Liver (tissue), 9 donors: ENCODE results near the gene ALDH8A1. TPM values are rescaled to one million over a fixed set of nuclear protein-coding genes. Genes with fewer than 3 reads are reported as not detected.

ENCODE experiments used
- DNase-seq: peaks from one replicate; pipeline ENCODE4 v3.0.0-alpha.2; 2017; ENCODE audit warnings: low spot score
- H3K27ac ChIP-seq, 2 donors: one replicate each; pipeline ENCODE4 v1.7.0; 2013; ENCODE audit warnings: inconsistent platforms in 2 of 2, low read length in 2 of 2, control low read depth in 1 of 2, low read depth in 1 of 2, mild to moderate bottlenecking in 1 of 2
- H3K27me3 ChIP-seq, 4 donors: one replicate each; pipeline versions ENCODE4 v1.6.1 to v1.7.0; 2013; ENCODE audit warnings: low read length in 3 of 4, inconsistent platforms in 1 of 4, mild to moderate bottlenecking in 1 of 4, moderate library complexity in 1 of 4; ENCODE audit not compliant: control insufficient read depth in 4 of 4, insufficient read depth in 4 of 4
- H3K36me3 ChIP-seq, 4 donors: one replicate each; pipeline versions ENCODE4 v1.6.1 to v1.7.0; 2013; ENCODE audit warnings: low read length in 3 of 4, mild to moderate bottlenecking in 3 of 4, low read depth in 1 of 4, moderate library complexity in 1 of 4; ENCODE audit not compliant: control insufficient read depth in 4 of 4, insufficient read depth in 3 of 4
- H3K4me1 ChIP-seq, 4 donors: one replicate each; pipeline versions ENCODE4 v1.6.1 to v1.7.0; 2013; ENCODE audit warnings: low read length in 3 of 4, mild to moderate bottlenecking in 3 of 4, moderate library complexity in 1 of 4; ENCODE audit not compliant: control insufficient read depth in 4 of 4, insufficient read depth in 4 of 4
- H3K4me3 ChIP-seq, 3 donors: one replicate each; pipeline versions ENCODE4 v1.6.1 to v1.7.0; 2013; ENCODE audit warnings: low read length in 3 of 3, control low read depth in 1 of 3, low read depth in 1 of 3, mild to moderate bottlenecking in 1 of 3
- H3K9ac ChIP-seq, 2 donors: one replicate each; pipeline ENCODE4 v1.7.0; 2013; ENCODE audit warnings: low read length in 2 of 2, mild to moderate bottlenecking in 2 of 2, moderate library complexity in 2 of 2, control low read depth in 1 of 2, low read depth in 1 of 2
- H3K9me3 ChIP-seq, 4 donors: one replicate each; pipeline versions ENCODE4 v1.6.1 to v1.7.0; 2013; ENCODE audit warnings: low read length in 3 of 4; ENCODE audit not compliant: control insufficient read depth in 4 of 4
- EGR1 ChIP-seq, 2 donors: IDR thresholded peaks; 2 replicates each; pipeline ENCODE4 v1.6.1; 2016 to 2018; ENCODE audit warnings: antibody characterized with exemption in 2 of 2, low read depth in 2 of 2
- FOXA1 ChIP-seq: IDR thresholded peaks from 2 replicates; pipeline ENCODE4 v1.6.1; 2016; ENCODE audit warnings: antibody characterized with exemption
- GABPA ChIP-seq, 2 donors: IDR thresholded peaks in 1 of 2; conservative IDR thresholded peaks in 1 of 2; 2 replicates each; pipeline ENCODE4 v1.6.1; 2016; ENCODE audit warnings: antibody characterized with exemption in 2 of 2, mild to moderate bottlenecking in 1 of 2, moderate library complexity in 1 of 2
- JUND ChIP-seq, 2 donors: IDR thresholded peaks; 2 replicates each; pipeline ENCODE4 v1.6.1; 2016; ENCODE audit warnings: antibody characterized with exemption in 2 of 2
- RAD21 ChIP-seq, 2 donors: IDR thresholded peaks; 2 replicates each; pipeline ENCODE4 v1.6.1; 2016; ENCODE audit warnings: antibody characterized with exemption in 2 of 2, mild to moderate bottlenecking in 2 of 2
- REST ChIP-seq: IDR thresholded peaks from 2 replicates; pipeline ENCODE4 v1.6.1; 2016; ENCODE audit warnings: antibody characterized with exemption, mild to moderate bottlenecking
- RXRA ChIP-seq, 2 donors: IDR thresholded peaks; 2 replicates each; pipeline ENCODE4 v1.6.1; 2017 to 2018; ENCODE audit warnings: antibody characterized with exemption in 2 of 2, mild to moderate bottlenecking in 1 of 2
- SP1 ChIP-seq: IDR thresholded peaks from 2 replicates; pipeline ENCODE4 v1.6.1; 2018; ENCODE audit warnings: antibody characterized with exemption, mild to moderate bottlenecking
- TAF1 ChIP-seq: conservative IDR thresholded peaks from 2 replicates; pipeline ENCODE4 v1.6.1; 2016; ENCODE audit warnings: antibody characterized with exemption, mild to moderate bottlenecking
- YY1 ChIP-seq: IDR thresholded peaks from 2 replicates; pipeline ENCODE4 v1.6.1; 2016; ENCODE audit warnings: antibody characterized with exemption, mild to moderate bottlenecking
- whole genome bisulfite sequencing: extraction: QIAGEN DNeasy Blood & Tissue Kit; methylation state at CpG from one replicate; pipeline ENCODE4 v1.1.7; 2013; 5-methylcytosine and 5-hydroxymethylcytosine counted together
- polyA plus RNA-seq, 2 donors: library from polyadenylated mRNA; stranded (reverse) in 1 of 2; unstranded in 1 of 2; fragments of 200-250 nt in 1 of 2; fragments of >200 nt in 1 of 2; fragmentation: Nextera tagmentation in 1 of 2; extraction: Ambion mirVana in 1 of 2; gene quantifications; one replicate each; pipeline versions ENCODE4 v1.2.1 to v1.2.3, GENCODE V29; 2013 to 2015
- total RNA-seq, 2 donors: library from RNA; depleted of rRNA; stranded (reverse); fragments of >200 nt; gene quantifications; one replicate each; pipeline ENCODE4 v1.2.3, GENCODE V29; 2014
- TF ChIP-seq, protein P1 (sequence below): fragments of 150-350 bp; IDR thresholded peaks from 2 replicates; pipeline ENCODE4 v1.5.1; 2017; ENCODE audit warnings: improper control_type of control experiment, low read depth, low read length; ENCODE audit not compliant: missing input control
- donor health status: healthy.
- donor health status: healthy.
- donor health status: healthy.
- donor health status: healthy.
- donor health status: healthy.

ALDH8A1 gene
- total and polyA plus RNA-seq, 4 donors = 73.0 to 255 (median 107) TPM

DNA sequence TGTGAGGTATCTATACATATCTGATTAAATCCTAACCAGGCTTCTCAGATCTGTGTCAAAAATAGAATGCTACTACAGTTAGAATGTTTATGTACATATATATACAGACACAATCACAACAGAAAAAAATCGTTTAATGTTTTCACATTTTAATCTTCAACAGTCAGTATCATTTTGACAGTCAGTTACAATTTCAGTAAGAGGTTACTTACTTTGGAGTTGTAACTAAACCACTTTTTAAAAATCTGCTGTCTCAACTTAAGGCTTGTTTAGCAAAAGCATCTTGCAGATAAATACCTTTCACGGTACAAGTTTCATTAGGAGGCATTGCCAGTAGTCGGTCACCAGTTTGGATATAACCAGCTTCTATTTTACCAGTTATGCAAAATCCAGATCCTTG is 32.3 kb upstream of the ALDH8A1 start:
- no peak overlapping the region for H3K9ac ChIP-seq
- no peak overlapping the region for H3K27ac ChIP-seq
- 92% methylated on average over 3 of the region's 3 CpGs for WGBS
- H3K4me1 ChIP-seq = peaks cover 5 to 13% (median 8%) of the 10 kb centered on the region in 4 donors
- H3K9me3 ChIP-seq = no peaks in the 10 kb centered on the region
- peaks cover 0 to 11% (median 5%) of the 10 kb centered on the region in 4 donors for H3K36me3 ChIP-seq
- H3K27me3 ChIP-seq = no peaks in the 10 kb centered on the region
- DNase-seq = no peak
- no peak overlapping the region for H3K4me3 ChIP-seq
- no peak for TF ChIP-seq EGR1 (IDR thresholded peaks at IDR 0.05; ENCODE audit: low read depth in 2 of 2)
- TF ChIP-seq RXRA (IDR thresholded peaks at IDR 0.05) = no peak

DNA sequence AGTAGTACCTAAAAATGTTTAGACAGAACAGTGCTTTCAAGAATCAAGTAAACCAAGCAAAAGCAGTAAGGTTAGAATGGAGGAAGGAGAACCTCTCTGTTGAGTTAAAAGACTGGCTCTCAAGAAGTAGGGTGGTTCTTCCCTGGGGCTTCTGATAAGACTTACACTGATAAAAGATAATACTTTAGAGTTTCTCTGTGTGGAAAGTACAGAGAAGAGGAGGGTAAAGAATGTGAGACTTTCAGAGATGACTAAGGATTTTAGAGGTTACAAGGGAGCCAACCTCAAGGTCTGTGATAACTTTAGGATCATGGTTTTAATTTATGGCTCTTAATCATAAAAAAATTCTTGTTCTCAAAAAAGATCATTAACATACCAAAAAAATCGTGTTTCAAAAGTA is 30.9 kb upstream of the ALDH8A1 start:
- Histone ChIP-seq H3K27ac (no peak overlapping the region), H3K9me3 (no peaks in the 10 kb centered on the region), H3K9ac (no peak overlapping the region), H3K27me3 (no peaks in the 10 kb centered on the region), H3K36me3 (peaks cover 0 to 21% (median 5%) of the 10 kb centered on the region in 4 donors), H3K4me1 (peaks cover 5 to 13% (median 8%) of the 10 kb centered on the region in 4 donors), H3K4me3 (no peak overlapping the region)
- TF ChIP-seq EGR1 (IDR thresholded peaks at IDR 0.05; ENCODE audit: low read depth in 2 of 2) = no peak
- TF ChIP-seq, protein P1, sequence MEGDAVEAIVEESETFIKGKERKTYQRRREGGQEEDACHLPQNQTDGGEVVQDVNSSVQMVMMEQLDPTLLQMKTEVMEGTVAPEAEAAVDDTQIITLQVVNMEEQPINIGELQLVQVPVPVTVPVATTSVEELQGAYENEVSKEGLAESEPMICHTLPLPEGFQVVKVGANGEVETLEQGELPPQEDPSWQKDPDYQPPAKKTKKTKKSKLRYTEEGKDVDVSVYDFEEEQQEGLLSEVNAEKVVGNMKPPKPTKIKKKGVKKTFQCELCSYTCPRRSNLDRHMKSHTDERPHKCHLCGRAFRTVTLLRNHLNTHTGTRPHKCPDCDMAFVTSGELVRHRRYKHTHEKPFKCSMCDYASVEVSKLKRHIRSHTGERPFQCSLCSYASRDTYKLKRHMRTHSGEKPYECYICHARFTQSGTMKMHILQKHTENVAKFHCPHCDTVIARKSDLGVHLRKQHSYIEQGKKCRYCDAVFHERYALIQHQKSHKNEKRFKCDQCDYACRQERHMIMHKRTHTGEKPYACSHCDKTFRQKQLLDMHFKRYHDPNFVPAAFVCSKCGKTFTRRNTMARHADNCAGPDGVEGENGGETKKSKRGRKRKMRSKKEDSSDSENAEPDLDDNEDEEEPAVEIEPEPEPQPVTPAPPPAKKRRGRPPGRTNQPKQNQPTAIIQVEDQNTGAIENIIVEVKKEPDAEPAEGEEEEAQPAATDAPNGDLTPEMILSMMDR = no peak
- no peak for DNase-seq
- 83% methylated on average over 1 of the region's 1 CpG for WGBS

DNA sequence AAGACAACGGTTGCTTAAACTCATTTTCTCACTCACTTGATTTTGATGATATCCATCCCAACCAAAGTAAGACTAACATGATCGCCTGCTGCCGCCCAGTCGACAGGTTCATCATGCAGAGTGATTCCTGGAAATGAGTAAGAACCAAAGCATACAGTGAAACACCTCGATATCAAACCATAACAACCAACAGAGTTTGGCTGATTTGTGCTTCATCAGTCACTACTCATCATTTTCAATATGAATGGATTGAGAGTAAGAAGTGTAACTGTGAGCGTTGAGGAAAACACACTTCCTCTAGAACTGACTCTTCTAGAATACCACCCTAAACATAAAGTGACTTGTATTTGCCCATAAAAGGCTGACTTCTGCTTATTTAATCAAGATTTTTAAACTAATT is 29.2 kb upstream of the ALDH8A1 start:
- H3K4me1 ChIP-seq = peaks cover under 1 to 10% (median 7%) of the 10 kb centered on the region in 4 donors
- H3K36me3 ChIP-seq = peaks cover under 1 to 25% (median 3%) of the 10 kb centered on the region in 4 donors
- no peak for DNase-seq
- H3K4me3 ChIP-seq = no peak overlapping the region
- H3K27ac ChIP-seq = no peak overlapping the region
- WGBS = 93% methylated on average over 6 of the region's 6 CpGs
- no peaks in the 10 kb centered on the region for H3K27me3 ChIP-seq
- no peak for TF ChIP-seq REST
- TF ChIP-seq GABPA (IDR thresholded peaks at IDR 0.05 in 1 of 2, conservative IDR thresholded peaks at IDR 0.05 in 1 of 2) = no peak
- H3K9ac ChIP-seq = no peak overlapping the region
- H3K9me3 ChIP-seq = no peaks in the 10 kb centered on the region

- Histone ChIP-seq H3K4me1 (no peaks in the 10 kb centered on the region), H3K27me3 (no peaks in the 10 kb centered on the region), H3K9me3 (no peaks in the 10 kb centered on the region), H3K36me3 (peaks cover 0 to 27% (median 3%) of the 10 kb centered on the region in 4 donors), H3K4me3 (no peak overlapping the region), H3K9ac (no peak overlapping the region), H3K27ac (no peak overlapping the region)
- no peak for DNase-seq
- TF ChIP-seq EGR1 (IDR thresholded peaks at IDR 0.05; ENCODE audit: low read depth in 2 of 2) (no peak), SP1 (no peak), FOXA1 (no peak), RAD21 (IDR thresholded peaks at IDR 0.05) (no peak), JUND (IDR thresholded peaks at IDR 0.05) (no peak), REST (no peak), YY1 (no peak), TAF1 (no peak)
- TF ChIP-seq, protein P1 = no peak
- WGBS = 100% methylated on average over 1 of the region's 1 CpG
Observed at GRCh38 chr6:134974370-134974769, 24.5 kb upstream of the ALDH8A1 start.
